Retina (tissue), 1 donor: ENCODE results near the gene GP1BB.
"Not testable (repeated sequence)": the region's sequence is repeated elsewhere in the genome, so short reads cannot be mapped to it uniquely, and the experiment has no call there.

Source experiments
- DNase-seq: peaks from one replicate; pipeline ENCODE4 v3.0.0-alpha.2; 2016

The GP1BB gene

GRCh38 chr22:19693981-19694670 lies 29.2 kb upstream of the GP1BB start:
- no peak for DNase-seq

GRCh38 chr22:19694696-19695095 lies 28.6 kb upstream of the GP1BB start:
- no peak for DNase-seq

- no peak for DNase-seq
Measured at GRCh38 chr22:19696504-19697276, 26.6 kb upstream of the GP1BB start.

GRCh38 chr22:19697871-19698270 lies 25.5 kb upstream of the GP1BB start:
- DNase-seq = not testable (repeated sequence)

GRCh38 chr22:19700790-19701419 lies 22.4 kb upstream of the GP1BB start:
- no peak for DNase-seq

- no peak for DNase-seq
Measured at GRCh38 chr22:19701420-19702145, 21.8 kb upstream of the GP1BB start.

- no peak for DNase-seq
Measured at GRCh38 chr22:19703869-19704268, 19.5 kb upstream of the GP1BB start.

GRCh38 chr22:19704355-19705015 lies 18.9 kb upstream of the GP1BB start:
- no peak for DNase-seq

- DNase-seq = no peak
Measured at GRCh38 chr22:19705181-19705934, 18.0 kb upstream of the GP1BB start.

GRCh38 chr22:19706661-19707151 lies 16.6 kb upstream of the GP1BB start:
- DNase-seq = no peak

- DNase-seq = no peak
Measured at GRCh38 chr22:19707347-19708290, 15.7 kb upstream of the GP1BB start.

- no peak for DNase-seq
Measured at GRCh38 chr22:19708321-19709011, 14.9 kb upstream of the GP1BB start.

- peak; percentile 82 for DNase-seq
Measured at GRCh38 chr22:19709063-19709769, 14.1 kb upstream of the GP1BB start.

GRCh38 chr22:19710020-19710768 lies 13.1 kb upstream of the GP1BB start:
- no peak for DNase-seq

GRCh38 chr22:19710769-19711106 lies 12.6 kb upstream of the GP1BB start:
- no peak for DNase-seq

GRCh38 chr22:19713245-19713644 lies 10.1 kb upstream of the GP1BB start:
- no peak for DNase-seq

- peak; percentile 58 for DNase-seq
Measured at GRCh38 chr22:19713650-19714311, 9.6 kb upstream of the GP1BB start.
